Stimulated activated CD8-positive, alpha-beta memory T cell treated with anti-CD3 and anti-CD28 coated beads, Interleukin-15, amount 100 ng/mL, for 4 hours (primary cell): Measurements from ENCODE around the gene EHD3.

Source experiments
- DNase-seq, 2 donors: peaks; one replicate each; pipeline ENCODE4 v3.0.0-alpha.2; 2020; ENCODE audit warnings: low read depth in 2 of 2

The EHD3 gene

GRCh38 chr2:31212659-31213600 lies 21.0 kb upstream of the EHD3 start:
- DNase-seq, result no peak

DNA sequence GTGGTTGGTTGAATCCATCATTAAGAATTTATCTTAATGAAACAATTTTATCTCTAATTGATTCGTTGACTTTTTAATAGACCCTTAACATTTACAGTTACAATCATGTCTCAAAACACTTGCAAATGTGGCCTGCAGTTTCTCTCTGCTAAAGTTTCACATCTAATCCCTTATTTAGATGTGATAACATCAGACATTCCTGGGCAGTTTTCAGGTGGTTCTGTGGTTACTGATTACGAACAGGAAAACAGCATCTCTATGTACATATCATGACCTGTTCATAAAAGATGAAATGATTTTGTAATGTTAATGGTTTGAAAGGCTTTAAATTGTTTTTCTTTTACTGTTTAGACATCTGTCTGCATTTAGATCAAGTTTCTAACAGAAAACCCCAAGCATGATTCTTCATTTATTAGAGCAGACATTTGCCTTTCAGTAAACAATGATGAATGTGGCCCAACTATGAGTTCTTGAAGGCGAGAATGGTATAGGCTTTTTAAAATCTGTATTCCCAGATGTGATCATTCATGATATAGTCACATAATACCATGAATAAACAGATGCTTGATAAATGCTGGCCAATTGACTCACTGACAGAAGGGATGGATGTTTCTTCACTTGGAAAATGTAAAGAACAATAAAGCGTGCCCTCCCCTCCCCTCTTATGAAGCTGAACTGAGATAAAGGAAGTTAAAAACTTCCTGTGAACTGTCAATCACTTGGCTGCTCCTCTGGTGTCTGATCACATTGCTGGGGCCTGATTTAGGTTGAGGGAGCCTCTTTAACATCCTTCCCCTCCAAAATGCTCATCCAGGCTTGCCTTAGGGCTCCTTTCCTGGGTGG lies 20.1 kb upstream of the EHD3 start:
- DNase-seq, result no peak

DNA sequence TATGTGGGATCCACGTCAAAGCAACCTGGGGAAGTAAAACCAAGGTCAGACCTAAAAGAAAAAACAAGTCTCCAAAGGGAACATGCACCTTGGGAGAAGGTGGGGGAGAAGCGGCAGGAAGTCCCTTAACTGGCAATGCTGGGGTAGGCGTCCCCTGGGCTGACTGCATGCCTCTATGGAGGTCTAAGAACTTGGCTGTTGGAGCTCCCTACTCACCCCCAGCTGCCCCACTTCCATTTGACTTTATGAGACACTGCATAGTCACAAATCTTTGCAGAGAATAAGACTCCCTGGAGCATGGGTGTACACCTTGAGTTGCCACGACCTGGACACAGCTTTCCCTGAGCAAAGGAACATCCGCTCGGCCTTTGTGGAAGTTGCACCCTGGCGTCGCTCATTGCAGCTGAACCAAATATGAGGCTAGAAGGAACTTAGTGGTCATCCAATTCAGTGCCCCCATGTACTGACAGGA lies 19.5 kb upstream of the EHD3 start:
- DNase-seq, result no peak

- no peak for DNase-seq
Observed at GRCh38 chr2:31216734-31217133, 17.2 kb upstream of the EHD3 start.

- no peak for DNase-seq
Observed at GRCh38 chr2:31217465-31218200, 16.3 kb upstream of the EHD3 start, which contains the start of gene CAPN14. Gene CAPN14 (minus strand): TSS chr2:31217515. CDS start chr2:31205447, 12,068 bp downstream.

GRCh38 chr2:31219131-31219969 lies 14.6 kb upstream of the EHD3 start:
- DNase-seq, result no peak

GRCh38 chr2:31221544-31221943 lies 12.4 kb upstream of the EHD3 start:
- DNase-seq, result no peak

DNA sequence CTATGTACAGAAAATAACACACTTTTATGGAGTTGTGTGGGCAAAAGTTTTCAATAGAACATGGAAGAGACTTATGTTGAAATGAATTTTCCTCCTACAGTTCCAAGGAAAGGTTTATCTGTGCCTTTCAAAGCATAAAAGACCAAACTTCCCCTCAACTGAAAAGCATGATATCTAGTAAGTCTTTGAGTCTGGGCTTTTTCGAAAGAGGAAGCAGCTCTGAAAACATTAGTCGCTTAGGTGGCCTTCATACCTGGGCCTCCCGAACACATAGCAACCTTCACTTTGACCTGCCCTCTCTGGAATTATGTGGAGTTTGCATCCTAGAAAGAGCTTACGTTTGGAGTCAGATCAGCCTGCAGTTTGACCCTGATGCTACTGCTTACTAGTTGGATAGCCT lies 11.9 kb upstream of the EHD3 start:
- DNase-seq, result no peak

DNA sequence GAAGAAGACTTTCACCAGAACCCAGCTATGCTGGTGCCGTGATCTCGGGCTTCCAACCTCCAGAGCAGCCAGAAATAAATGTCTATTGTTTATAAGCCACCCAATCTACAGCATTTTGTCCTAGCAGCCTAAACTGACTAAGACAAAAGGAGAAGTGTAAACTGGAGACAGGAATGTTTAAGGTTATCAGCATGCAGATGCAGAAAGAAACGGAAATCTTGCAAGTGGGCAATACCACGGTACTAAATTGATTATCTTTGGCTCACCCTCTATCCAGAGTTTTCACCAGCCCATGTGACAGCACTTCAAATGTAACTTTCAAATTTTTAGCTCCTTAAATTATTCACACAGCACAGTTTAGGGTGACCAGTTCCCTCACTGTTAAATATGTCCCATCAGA lies 10.9 kb upstream of the EHD3 start:
- no peak for DNase-seq

DNA sequence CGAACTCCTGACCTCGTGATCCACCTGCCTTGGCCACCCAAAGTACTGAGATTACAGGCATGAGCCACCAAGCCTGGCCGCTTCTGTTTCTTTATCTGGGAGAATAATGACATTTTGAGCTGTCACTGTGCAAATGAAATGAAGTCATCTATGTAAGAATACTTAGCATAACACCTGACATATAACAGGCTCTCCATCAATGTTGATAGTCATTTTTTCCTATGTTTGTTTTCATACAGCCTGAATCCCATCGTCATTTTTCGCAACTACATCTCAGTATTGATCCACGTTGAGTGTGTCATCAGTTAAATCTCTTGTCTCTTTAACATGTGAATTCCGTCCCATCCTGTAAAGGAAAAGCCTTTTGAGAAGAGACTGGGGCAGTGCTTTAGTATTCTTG lies 10.2 kb upstream of the EHD3 start:
- no peak for DNase-seq

- no peak for DNase-seq
Observed at GRCh38 chr2:31226266-31226665, 7.7 kb upstream of the EHD3 start.

DNA sequence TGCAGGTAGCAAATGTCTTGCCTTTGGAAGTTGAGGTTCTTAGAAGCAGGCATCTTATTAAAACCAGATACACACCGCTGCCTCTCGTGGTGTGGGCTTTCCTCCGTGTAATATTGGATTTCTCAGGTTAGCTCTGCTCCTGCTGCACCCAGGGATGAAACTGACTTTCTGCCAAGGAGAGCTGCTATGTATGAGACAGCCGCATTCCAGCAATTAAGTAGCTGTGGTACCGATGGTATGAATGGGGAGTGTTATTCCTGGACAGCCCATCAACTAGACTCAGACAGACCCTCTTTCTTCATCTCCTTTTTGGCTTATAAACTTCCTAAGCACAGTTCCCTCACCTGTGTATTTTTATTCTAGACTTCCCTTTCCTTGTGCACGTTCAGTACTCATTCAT lies 6.8 kb upstream of the EHD3 start:
- no peak for DNase-seq

DNA sequence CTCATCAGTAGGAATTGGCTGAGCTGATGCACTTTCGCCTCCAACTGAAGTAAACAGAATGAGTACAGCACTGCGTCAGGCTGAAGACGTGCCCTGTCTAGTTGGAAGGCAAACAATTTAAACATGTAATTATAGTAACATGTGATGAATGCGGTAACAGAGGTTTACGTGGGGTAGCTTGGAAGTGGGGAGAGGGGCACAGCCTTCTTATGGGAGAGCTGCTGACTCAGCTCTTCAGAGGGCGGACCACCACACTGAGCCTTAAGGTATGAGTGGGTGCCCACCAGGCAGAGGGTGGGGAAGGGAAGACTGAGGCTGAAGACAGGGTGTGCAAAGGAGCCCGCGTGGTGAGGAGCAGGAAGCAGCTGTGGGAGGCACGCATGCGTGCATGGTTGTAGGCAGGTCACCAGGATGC lies 6.2 kb upstream of the EHD3 start:
- no peak for DNase-seq

- DNase-seq, result no peak
Observed at GRCh38 chr2:31228717-31229116, 5.2 kb upstream of the EHD3 start.

- no peak for DNase-seq
Observed at GRCh38 chr2:31230751-31231150, 3.2 kb upstream of the EHD3 start.

DNA sequence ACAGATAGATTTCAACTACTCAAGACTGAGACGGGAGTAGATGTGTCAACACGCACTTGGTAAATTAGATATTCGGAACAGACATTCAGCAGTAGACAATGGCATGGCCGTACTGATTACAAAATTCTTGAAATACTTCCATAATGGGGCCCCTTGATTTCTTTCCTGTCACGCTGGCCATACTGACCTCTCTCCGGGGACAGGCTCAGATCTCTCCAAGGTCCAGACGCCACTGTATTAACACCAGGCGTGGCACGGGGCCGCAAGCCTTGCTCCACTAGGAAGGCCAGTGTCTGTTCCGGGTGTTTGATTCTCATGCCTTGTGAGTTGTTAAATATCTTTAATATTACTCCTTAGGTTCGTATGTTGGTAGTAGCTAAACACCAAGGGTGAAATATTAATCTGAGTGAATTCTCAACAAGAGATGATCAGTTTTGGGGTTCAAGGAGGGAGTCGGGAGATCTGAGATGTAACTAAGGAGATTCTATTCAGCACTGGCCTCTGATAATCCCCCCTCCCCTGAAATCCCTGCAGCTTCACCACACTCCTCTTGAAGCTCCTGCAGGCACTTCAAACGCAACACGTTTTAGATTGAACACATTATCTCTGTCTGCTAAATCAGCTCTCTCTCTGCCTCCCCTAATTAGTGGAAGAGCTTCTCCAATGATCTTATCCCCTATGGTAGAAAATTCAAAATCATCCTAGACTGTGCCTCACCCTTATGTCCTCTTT lies 2.2 kb upstream of the EHD3 start:
- no peak for DNase-seq

DNA sequence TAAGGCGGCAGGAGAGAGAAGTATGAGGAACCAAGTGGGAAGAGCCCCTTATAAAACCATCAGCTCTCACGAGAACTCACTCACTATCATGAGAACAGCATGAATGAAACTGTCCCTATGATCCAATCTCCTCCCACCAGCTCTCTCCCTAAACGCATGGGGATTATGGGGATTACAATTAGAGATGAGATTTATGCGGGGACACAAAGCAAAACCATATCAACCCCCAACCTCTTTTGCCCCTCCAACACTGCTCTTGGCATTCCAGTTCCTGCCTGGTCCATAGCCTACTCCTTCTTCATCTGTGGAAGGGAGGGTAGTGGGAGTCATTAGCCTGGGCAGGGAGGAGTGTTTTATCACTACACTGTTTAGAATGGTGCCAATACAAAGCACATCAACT lies 1.4 kb upstream of the EHD3 start:
- no peak for DNase-seq

DNA sequence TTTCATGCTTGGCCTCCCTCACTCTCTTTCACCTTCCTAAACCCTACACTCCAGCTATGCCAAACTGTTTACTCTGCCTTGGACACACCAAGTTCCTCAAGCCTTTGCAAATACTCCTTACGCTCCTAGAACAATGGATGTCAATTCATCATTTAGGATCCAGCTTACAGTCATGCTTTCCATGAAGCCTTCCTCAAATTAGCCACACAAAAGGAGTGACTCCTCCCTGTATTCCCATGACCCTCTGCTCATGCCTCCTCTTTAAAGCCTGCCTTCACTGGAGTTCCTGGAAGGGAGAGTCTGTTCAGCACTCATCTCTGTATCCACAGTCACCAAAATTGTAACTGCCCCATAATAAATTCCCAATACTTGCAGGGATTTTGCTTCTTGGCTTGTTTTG lies 721 bp upstream of the EHD3 start:
- no peak for DNase-seq

DNA sequence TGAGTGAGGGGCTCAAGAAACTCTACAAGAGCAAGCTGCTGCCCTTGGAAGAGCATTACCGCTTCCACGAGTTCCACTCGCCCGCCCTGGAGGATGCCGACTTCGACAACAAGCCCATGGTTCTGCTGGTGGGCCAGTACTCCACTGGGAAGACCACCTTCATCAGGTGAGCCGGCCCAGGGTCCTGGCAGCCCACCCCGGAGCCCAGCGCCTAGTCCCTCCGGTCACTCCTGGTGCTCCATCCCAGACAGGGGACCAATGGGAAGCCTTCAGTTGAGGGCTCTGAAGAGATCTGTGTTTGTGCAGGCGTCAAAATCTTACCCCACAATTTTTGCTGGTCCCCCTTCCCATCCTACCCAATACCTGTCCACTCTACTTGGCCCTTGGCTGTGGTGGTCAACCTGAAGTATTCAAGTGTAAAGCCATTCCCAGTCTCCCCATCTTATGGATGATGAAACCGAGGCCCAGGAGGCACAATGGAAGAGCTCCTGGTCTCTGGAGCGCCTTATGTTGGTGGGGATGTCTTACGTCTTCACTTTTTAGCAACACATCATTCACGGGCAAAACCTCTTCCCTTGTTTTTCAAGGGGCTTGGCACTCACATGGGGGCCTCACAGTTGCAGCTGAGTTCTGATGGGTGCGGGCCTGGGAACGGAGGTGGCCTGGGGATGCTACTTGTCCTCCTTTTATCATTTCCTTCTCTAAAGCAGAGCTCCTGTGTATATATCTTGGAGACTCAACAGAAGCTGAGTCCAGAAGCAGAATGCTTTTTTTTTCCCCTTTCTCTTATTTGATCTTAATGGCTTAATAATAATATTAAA lies 941 bp downstream of the EHD3 start:
- no peak for DNase-seq
